Brain microvascular endothelial cell (primary cell): ENCODE data around the gene NOP16.

ENCODE experiments used
- DNase-seq: peaks from one replicate; pipeline ENCODE4 v3.0.0-alpha.2; 2020
- H3K27ac ChIP-seq: fragments of 250-450 bp; sonication (Bioruptor Pico); 2 replicates; pipeline ENCODE4 v1.5.1; 2020; ENCODE audit warnings: mild to moderate bottlenecking, moderate library complexity
- H3K27me3 ChIP-seq: fragments of 250-450 bp; sonication (Bioruptor Pico); replicated peaks from 2 replicates; pipeline ENCODE4 v1.5.1; 2020; ENCODE audit warnings: mild to moderate bottlenecking
- H3K36me3 ChIP-seq: fragments of 250-450 bp; sonication (Bioruptor Pico); replicated peaks from 2 replicates; pipeline ENCODE4 v1.5.1; 2020; ENCODE audit warnings: mild to moderate bottlenecking
- H3K4me3 ChIP-seq: 2 replicates; pipeline ENCODE4 v1.5.1; 2011; ENCODE audit warnings: low read depth, mild to moderate bottlenecking, control low read depth, low read length, moderate library complexity
- CTCF ChIP-seq: IDR thresholded peaks from 2 replicates; pipeline ENCODE4 v1.5.1; 2011; ENCODE audit warnings: low read depth, mild to moderate bottlenecking, moderate library complexity, low read length, control low read depth, inconsistent platforms; ENCODE audit errors: missing control alignments
- in situ Hi-C: cut with HindIII; loops from 2 replicates; pipeline ENCODE4 v1.10.0; 2017; ENCODE audit warnings: low sequenced_read_pairs, low pct_ligation_motif_present

Gene NOP16

GRCh38 chr5:176388444-176389134 is at the start of gene NOP16, which contains the start of gene HIGD2A:
Gene NOP16, minus strand, starts transcription at chr5:176388598. Its CDS starts 59 bp downstream, at chr5:176388539.
Gene HIGD2A, plus strand, starts transcription at chr5:176388751. Its CDS starts 69 bp downstream, at chr5:176388820.
- no peak for TF ChIP-seq CTCF
- H3K27me3 ChIP-seq = no peaks in the 10 kb centered on the region
- H3K36me3 ChIP-seq = peaks cover 31% of the 10 kb centered on the region
- DNase-seq = peak; percentile 99
- peak within 1 kb of the TSS; percentile 96 for H3K4me3 ChIP-seq
- H3K27ac ChIP-seq = peak within 1 kb of the TSS; percentile 93
- in situ Hi-C loops = no loop called here

GRCh38 chr5:176436656-176437055 is 48.3 kb upstream of the NOP16 start:
- Histone ChIP-seq H3K27me3 (peaks cover 2% of the 10 kb centered on the region), H3K4me3 (no peak overlapping the region), H3K36me3 (no peaks in the 10 kb centered on the region), H3K27ac (no peak overlapping the region)
- in situ Hi-C loops = no loop called here
- DNase-seq = no peak
- TF ChIP-seq CTCF = no peak

GRCh38 chr5:176432707-176433106 is 44.3 kb upstream of the NOP16 start:
- in situ Hi-C loops = no loop called here
- no peak for TF ChIP-seq CTCF

GRCh38 chr5:176429972-176430371 is 41.6 kb upstream of the NOP16 start:
- DNase-seq = no peak
- Histone ChIP-seq H3K36me3 (no peaks in the 10 kb centered on the region), H3K27ac (no peak overlapping the region), H3K27me3 (peaks cover 2% of the 10 kb centered on the region), H3K4me3 (no peak overlapping the region)
- in situ Hi-C loops = no loop called here
- TF ChIP-seq CTCF = no peak

More at GRCh38 chr5:176432707-176433106, 44.3 kb upstream of the NOP16 start:
- DNase-seq = no peak
- no peak overlapping the region for H3K27ac ChIP-seq
- no peak overlapping the region for H3K4me3 ChIP-seq
- peaks cover 2% of the 10 kb centered on the region for H3K27me3 ChIP-seq
- no peaks in the 10 kb centered on the region for H3K36me3 ChIP-seq

- Histone ChIP-seq H3K36me3 (no peaks in the 10 kb centered on the region), H3K27me3 (peaks cover 2% of the 10 kb centered on the region), H3K4me3 (no peak overlapping the region), H3K27ac (no peak overlapping the region)
- no peak for TF ChIP-seq CTCF
- no peak for DNase-seq
- in situ Hi-C loops = no loop called here
Observed at GRCh38 chr5:176427971-176428370, 39.6 kb upstream of the NOP16 start.

- Histone ChIP-seq H3K27me3 (peaks cover 1% of the 10 kb centered on the region), H3K27ac (no peak overlapping the region), H3K36me3 (no peaks in the 10 kb centered on the region), H3K4me3 (no peak overlapping the region)
- DNase-seq = no peak
- in situ Hi-C loops = no loop called here
- no peak for TF ChIP-seq CTCF
Observed at GRCh38 chr5:176426876-176427275, 38.5 kb upstream of the NOP16 start.
